ENCODE data around the gene ARHGEF16. TPM values are rescaled to one million over a fixed set of nuclear protein-coding genes. Genes with fewer than 3 reads are reported as not detected.

The ARHGEF16 gene
- total and polyA plus RNA-seq, 11 donors: 0.31 to 1.4 (median 0.51) TPM

DNA sequence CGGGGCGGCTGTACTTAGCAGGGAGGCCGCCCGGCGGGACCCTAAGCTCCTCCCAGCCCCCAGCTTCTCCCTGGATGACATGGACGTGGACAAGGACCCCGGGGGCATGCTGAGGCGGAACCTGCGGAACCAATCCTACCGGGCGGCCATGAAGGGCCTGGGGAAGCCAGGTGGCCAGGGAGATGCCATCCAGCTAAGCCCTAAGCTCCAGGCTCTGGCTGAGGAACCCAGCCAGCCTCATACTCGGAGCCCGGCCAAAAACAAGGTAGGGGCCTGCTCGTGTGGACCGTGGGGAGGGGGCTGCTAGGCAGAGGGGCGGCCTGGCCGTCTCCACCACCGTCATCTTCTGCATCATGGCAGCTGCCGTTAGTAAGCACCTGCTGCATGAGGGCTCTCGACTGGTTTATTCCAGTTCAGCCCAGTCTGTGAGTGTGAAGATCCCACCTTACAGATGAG, 9.0 kb downstream of the ARHGEF16 start:
- Histone ChIP-seq H3K4me1 (peaks cover 0 to 12% (median 4%) of the 10 kb centered on the region in 12 donors), H3K27ac (no peak overlapping the region), H3K36me3 (no peaks in the 10 kb centered on the region), H3K27me3 (no peaks in the 10 kb centered on the region), H3K4me3 (no peak overlapping the region), H3K9me3 (no peaks in the 10 kb centered on the region)
- WGBS, 4 donors: 85 to 93% (median 90%) methylated on average over 5 to 20 of the region's 20 CpGs
- DNase-seq: peak in 3 of 5 donors; percentile 7 to 37 (median 15)
- intact Hi-C loops (cut with DNase I): no loop called here
- TF ChIP-seq POLR2A (IDR thresholded peaks at IDR 0.05): no peak
- TF ChIP-seq, protein P1, sequence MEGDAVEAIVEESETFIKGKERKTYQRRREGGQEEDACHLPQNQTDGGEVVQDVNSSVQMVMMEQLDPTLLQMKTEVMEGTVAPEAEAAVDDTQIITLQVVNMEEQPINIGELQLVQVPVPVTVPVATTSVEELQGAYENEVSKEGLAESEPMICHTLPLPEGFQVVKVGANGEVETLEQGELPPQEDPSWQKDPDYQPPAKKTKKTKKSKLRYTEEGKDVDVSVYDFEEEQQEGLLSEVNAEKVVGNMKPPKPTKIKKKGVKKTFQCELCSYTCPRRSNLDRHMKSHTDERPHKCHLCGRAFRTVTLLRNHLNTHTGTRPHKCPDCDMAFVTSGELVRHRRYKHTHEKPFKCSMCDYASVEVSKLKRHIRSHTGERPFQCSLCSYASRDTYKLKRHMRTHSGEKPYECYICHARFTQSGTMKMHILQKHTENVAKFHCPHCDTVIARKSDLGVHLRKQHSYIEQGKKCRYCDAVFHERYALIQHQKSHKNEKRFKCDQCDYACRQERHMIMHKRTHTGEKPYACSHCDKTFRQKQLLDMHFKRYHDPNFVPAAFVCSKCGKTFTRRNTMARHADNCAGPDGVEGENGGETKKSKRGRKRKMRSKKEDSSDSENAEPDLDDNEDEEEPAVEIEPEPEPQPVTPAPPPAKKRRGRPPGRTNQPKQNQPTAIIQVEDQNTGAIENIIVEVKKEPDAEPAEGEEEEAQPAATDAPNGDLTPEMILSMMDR (IDR thresholded peaks at IDR 0.05): no peak
- no peak for ATAC-seq

DNA sequence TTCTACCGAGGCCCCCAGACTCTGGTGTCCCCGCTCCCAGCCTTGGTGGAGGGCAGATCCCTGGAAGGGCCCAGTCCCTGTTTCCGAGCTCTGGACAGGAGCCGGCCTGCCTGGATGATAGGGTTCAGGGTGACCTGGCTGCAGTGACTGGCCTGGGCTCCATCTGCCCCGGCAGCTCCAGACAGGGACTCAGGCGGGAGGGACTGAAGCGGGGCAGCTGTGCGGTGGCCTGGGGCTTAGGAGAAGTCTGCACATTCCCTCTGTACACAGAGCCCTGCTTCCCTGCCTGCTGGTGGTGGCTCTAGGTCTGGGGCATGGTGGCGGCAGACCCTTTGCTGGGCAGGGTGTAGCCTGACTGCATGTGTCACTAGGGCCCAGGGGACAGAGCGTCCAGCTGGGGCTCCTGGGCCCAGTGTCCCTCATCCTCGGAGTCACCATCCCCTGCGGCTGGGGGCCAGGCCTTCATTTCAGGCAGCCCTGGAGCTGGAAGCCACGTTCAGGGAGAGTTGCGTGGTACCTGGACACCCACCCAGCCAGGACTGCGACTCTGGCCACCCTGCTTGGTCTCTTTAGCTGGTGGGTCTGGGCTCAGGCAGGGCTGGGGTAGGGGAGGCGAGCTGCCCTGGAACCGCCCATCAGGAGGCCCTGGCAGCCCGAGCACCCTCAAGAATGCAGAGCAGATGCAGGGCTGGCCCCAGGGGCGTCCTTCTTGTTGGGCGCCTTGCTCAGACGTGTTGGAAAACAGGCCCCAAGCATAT, 9.6 kb downstream of the ARHGEF16 start:
- peak in 3 of 5 donors; percentile 14 to 54 (median 22) for DNase-seq
- Histone ChIP-seq H3K27me3 (no peaks in the 10 kb centered on the region), H3K36me3 (no peaks in the 10 kb centered on the region), H3K4me1 (peaks cover 0 to 11% (median 2%) of the 10 kb centered on the region in 12 donors), H3K9me3 (no peaks in the 10 kb centered on the region), H3K27ac (no peak overlapping the region), H3K4me3 (no peak overlapping the region)
- 89 to 95% (median 92%) methylated on average over 13 to 21 of the region's 21 CpGs for WGBS, 4 donors
- ATAC-seq: no peak
- intact Hi-C loops (cut with DNase I): no loop called here
- no peak for TF ChIP-seq POLR2A (IDR thresholded peaks at IDR 0.05)
- TF ChIP-seq, protein P1 (IDR thresholded peaks at IDR 0.05): no peak

DNA sequence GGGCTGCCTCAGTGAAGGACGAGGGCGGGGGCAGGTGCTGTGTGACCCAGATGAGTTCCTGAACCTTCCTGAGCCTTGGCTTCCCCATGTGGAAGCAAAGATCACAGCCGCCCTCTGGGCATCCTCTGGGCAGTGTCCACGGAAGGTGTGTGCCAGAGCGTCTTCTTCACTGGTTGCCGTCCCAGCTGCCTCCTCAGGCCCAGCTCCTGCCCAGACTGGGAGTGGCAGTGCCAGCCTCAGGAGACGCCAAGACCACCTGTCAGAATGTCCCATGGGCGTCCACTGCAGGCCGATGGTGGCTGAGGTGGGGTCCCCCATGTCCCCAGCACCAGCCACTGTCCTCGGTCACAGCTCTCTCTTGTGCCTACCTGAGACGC, 10.2 kb downstream of the ARHGEF16 start:
- DNase-seq: peak in 2 of 5 donors; percentile 13 to 18
- intact Hi-C loops (cut with DNase I): no loop called here
- no peaks in the 10 kb centered on the region for H3K27me3 ChIP-seq
- WGBS, 4 donors: 91 to 100% (median 92%) methylated on average over 4 to 11 of the region's 11 CpGs
- H3K4me3 ChIP-seq: no peak overlapping the region
- no peak for ATAC-seq
- peaks cover 0 to 11% (median 2%) of the 10 kb centered on the region in 12 donors for H3K4me1 ChIP-seq
- H3K27ac ChIP-seq: no peak overlapping the region
- no peak for TF ChIP-seq POLR2A (IDR thresholded peaks at IDR 0.05)
- TF ChIP-seq, protein P1 (IDR thresholded peaks at IDR 0.05): no peak
- H3K9me3 ChIP-seq: no peaks in the 10 kb centered on the region
- no peaks in the 10 kb centered on the region for H3K36me3 ChIP-seq

DNA sequence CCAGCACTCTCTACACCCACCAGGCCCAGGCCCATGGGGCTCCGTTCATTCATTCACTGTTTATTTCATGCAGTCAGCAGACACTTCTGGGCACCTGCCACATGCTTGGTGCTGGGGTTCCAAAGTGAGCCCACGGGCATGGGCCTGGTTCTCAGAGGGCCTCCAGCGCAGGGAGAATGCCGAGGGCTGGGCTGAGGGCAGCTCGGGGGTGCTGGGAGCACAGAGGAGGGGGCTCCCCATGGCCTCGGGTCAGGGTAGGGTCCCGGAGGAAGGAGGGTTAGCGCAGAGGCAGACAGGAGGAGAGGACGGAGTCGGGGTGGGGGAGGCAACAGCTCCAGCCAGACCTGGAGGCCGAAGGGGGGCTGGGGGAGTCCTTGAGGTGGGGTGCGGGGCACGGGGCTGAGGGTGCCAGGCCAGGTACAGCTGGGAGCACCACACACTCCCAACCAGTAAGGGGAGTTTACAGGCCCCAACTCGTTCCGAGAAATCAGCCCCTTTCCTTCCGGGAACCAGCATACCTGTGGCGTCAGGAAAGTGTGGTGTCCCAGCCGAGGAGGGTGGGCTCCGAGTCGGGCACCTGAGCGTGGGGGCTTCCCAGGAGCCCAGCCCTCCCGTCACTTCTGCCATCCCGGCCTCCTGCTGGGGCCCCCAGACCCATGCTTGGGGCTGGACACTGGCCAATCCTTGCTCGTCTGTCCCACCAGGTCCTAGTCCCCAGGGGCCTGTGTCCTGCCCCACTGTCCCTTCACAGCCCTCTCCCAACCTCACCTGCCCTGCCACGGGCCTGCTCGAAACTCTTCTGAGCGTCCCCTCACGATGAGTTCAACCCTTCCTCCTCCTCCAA, 10.8 kb downstream of the ARHGEF16 start:
- no peaks in the 10 kb centered on the region for H3K27me3 ChIP-seq

More for the DNA sequence above, 10.8 kb downstream of the ARHGEF16 start:
- Histone ChIP-seq H3K27ac (no peak overlapping the region), H3K9me3 (no peaks in the 10 kb centered on the region), H3K4me1 (peaks cover 0 to 8% (median 2%) of the 10 kb centered on the region in 12 donors), H3K4me3 (no peak overlapping the region), H3K36me3 (no peaks in the 10 kb centered on the region)
- TF ChIP-seq, protein P1 (IDR thresholded peaks at IDR 0.05): no peak
- TF ChIP-seq POLR2A (IDR thresholded peaks at IDR 0.05): no peak
- DNase-seq (peak in 3 of 5 donors; percentile 16 to 62 (median 17)), ATAC-seq (no peak)
- intact Hi-C loops (cut with DNase I): no loop called here
- WGBS, 4 donors: 82 to 86% (median 84%) methylated on average over 25 to 28 of the region's 28 CpGs

Measured in heart left ventricle (tissue), 16 donors.